ENCODE results near the gene LHPP. TPM values are rescaled to one million over a fixed set of nuclear protein-coding genes. Genes with fewer than 3 reads are reported as not detected.

The LHPP gene
- total RNA-seq, 2 experiments from 2014 or later, result 17.7 TPM

GRCh38 chr10:124508907-124509454 is 47.4 kb downstream of the LHPP start:
- no peak overlapping the region for H3K27ac Mint-ChIP-seq
- peaks cover 4% of the 10 kb centered on the region for H3K4me1 Mint-ChIP-seq (ENCODE audit: low read depth)
- H3K9me3 Mint-ChIP-seq, result no peaks in the 10 kb centered on the region
- DNase-seq, result no peak
- no peaks in the 10 kb centered on the region for H3K36me3 Mint-ChIP-seq (ENCODE audit: low read depth)
- H3K4me3 Mint-ChIP-seq, result no peak overlapping the region
- CTCF ChIA-PET, result no interaction called here
- intact Hi-C loops (cut with micrococcal nuclease), result no loop called here
- no peaks in the 10 kb centered on the region for H3K27me3 Mint-ChIP-seq (ENCODE audit: low read depth)

- Mint-ChIP-seq H3K4me1 (ENCODE audit: low read depth) (peaks cover 4% of the 10 kb centered on the region), H3K4me3 (no peak overlapping the region), H3K27me3 (ENCODE audit: low read depth) (no peaks in the 10 kb centered on the region), H3K27ac (no peak overlapping the region), H3K9me3 (no peaks in the 10 kb centered on the region), H3K36me3 (ENCODE audit: low read depth) (no peaks in the 10 kb centered on the region)
- CTCF ChIA-PET, result no interaction called here
- intact Hi-C loops (cut with micrococcal nuclease), result no loop called here
- no peak for DNase-seq
These were observed 48.4 kb downstream of the LHPP start for GRCh38 chr10:124509880-124510632.

DNA sequence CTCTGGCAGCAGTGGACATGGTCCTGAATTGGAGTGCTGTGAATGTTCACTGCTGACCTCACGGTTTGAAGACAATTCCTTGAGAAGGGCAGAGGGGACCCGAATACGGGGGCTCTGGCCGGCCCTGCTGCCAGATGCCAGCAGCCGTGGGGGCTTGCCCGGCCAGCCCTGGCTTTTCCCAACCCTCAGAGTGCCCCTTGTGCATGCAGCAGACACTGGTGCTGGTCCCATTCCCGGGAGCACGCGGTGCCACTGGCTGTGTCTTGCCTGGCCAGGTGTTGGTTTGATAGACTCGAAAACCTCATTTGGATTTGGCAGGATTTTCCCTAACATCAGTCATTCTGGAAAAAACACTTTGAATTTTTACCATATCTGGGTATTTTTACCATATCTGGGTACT is 49.1 kb downstream of the LHPP start:
- CTCF ChIA-PET, result no interaction called here
- Mint-ChIP-seq H3K36me3 (ENCODE audit: low read depth) (no peaks in the 10 kb centered on the region), H3K27me3 (ENCODE audit: low read depth) (no peaks in the 10 kb centered on the region), H3K27ac (no peak overlapping the region), H3K4me1 (ENCODE audit: low read depth) (peaks cover 4% of the 10 kb centered on the region), H3K4me3 (no peak overlapping the region), H3K9me3 (no peaks in the 10 kb centered on the region)
- no peak for DNase-seq
- intact Hi-C loops (cut with micrococcal nuclease), result no loop called here

- Mint-ChIP-seq H3K27me3 (ENCODE audit: low read depth) (no peaks in the 10 kb centered on the region), H3K27ac (no peak overlapping the region), H3K36me3 (ENCODE audit: low read depth) (no peaks in the 10 kb centered on the region), H3K4me1 (ENCODE audit: low read depth) (peaks cover 4% of the 10 kb centered on the region), H3K9me3 (no peaks in the 10 kb centered on the region), H3K4me3 (no peak overlapping the region)
- DNase-seq, result no peak
- CTCF ChIA-PET, result no interaction called here
- intact Hi-C loops (cut with micrococcal nuclease), result no loop called here
These were observed 49.8 kb downstream of the LHPP start for GRCh38 chr10:124511205-124512039.

GRCh38 chr10:124512040-124512428 is 50.4 kb downstream of the LHPP start:
- CTCF ChIA-PET, result no interaction called here
- H3K27me3 Mint-ChIP-seq (ENCODE audit: low read depth), result no peaks in the 10 kb centered on the region
- H3K36me3 Mint-ChIP-seq (ENCODE audit: low read depth), result no peaks in the 10 kb centered on the region
- peaks cover 4% of the 10 kb centered on the region for H3K4me1 Mint-ChIP-seq (ENCODE audit: low read depth)
- intact Hi-C loops (cut with micrococcal nuclease), result no loop called here
- H3K4me3 Mint-ChIP-seq, result no peak overlapping the region
- DNase-seq, result no peak
- no peaks in the 10 kb centered on the region for H3K9me3 Mint-ChIP-seq
- no peak overlapping the region for H3K27ac Mint-ChIP-seq

- Mint-ChIP-seq H3K36me3 (ENCODE audit: low read depth) (no peaks in the 10 kb centered on the region), H3K4me3 (no peak overlapping the region), H3K4me1 (ENCODE audit: low read depth) (peaks cover 4% of the 10 kb centered on the region), H3K27ac (peak overlapping the region; percentile 53), H3K27me3 (ENCODE audit: low read depth) (no peaks in the 10 kb centered on the region), H3K9me3 (no peaks in the 10 kb centered on the region)
- intact Hi-C loops (cut with micrococcal nuclease), result no loop called here
- CTCF ChIA-PET, result no interaction called here
- DNase-seq, result no peak
These were observed 51.0 kb downstream of the LHPP start for GRCh38 chr10:124512600-124512999.

GRCh38 chr10:124515244-124515970 is 53.8 kb downstream of the LHPP start:
- no peak overlapping the region for H3K4me3 Mint-ChIP-seq
- DNase-seq, result no peak
- H3K27me3 Mint-ChIP-seq (ENCODE audit: low read depth), result no peaks in the 10 kb centered on the region
- H3K4me1 Mint-ChIP-seq (ENCODE audit: low read depth), result peaks cover 4% of the 10 kb centered on the region
- CTCF ChIA-PET, result no interaction called here
- H3K27ac Mint-ChIP-seq, result no peak overlapping the region
- peaks cover 2% of the 10 kb centered on the region for H3K36me3 Mint-ChIP-seq (ENCODE audit: low read depth)
- H3K9me3 Mint-ChIP-seq, result no peaks in the 10 kb centered on the region
- intact Hi-C loops (cut with micrococcal nuclease), result no loop called here

DNA sequence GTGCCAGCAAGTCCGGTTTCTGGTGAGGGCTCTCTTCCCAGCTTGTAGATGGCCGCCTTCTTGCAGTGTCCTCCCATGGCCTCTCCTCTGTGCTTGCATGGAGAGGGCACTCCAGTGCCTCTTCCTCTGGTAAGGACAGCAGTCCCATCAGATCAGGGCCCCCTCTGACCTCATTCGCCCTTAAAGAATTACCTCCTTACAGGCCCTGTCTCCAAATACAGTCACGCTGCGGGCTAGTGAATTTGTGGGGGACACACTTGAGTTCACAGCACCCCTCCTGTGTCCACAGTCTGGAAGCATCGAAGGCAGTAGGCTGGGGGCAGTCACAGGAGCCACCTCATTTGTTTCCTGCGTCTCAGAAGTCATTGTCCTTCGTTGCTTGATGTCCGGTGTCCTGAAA is 54.6 kb downstream of the LHPP start:
- H3K4me3 Mint-ChIP-seq, result no peak overlapping the region
- no peaks in the 10 kb centered on the region for H3K27me3 Mint-ChIP-seq (ENCODE audit: low read depth)
- intact Hi-C loops (cut with micrococcal nuclease), result no loop called here
- no peaks in the 10 kb centered on the region for H3K9me3 Mint-ChIP-seq
- no peak for DNase-seq
- peaks cover 2% of the 10 kb centered on the region for H3K36me3 Mint-ChIP-seq (ENCODE audit: low read depth)
- CTCF ChIA-PET, result no interaction called here
- peaks cover 4% of the 10 kb centered on the region for H3K4me1 Mint-ChIP-seq (ENCODE audit: low read depth)
- no peak overlapping the region for H3K27ac Mint-ChIP-seq

DNA sequence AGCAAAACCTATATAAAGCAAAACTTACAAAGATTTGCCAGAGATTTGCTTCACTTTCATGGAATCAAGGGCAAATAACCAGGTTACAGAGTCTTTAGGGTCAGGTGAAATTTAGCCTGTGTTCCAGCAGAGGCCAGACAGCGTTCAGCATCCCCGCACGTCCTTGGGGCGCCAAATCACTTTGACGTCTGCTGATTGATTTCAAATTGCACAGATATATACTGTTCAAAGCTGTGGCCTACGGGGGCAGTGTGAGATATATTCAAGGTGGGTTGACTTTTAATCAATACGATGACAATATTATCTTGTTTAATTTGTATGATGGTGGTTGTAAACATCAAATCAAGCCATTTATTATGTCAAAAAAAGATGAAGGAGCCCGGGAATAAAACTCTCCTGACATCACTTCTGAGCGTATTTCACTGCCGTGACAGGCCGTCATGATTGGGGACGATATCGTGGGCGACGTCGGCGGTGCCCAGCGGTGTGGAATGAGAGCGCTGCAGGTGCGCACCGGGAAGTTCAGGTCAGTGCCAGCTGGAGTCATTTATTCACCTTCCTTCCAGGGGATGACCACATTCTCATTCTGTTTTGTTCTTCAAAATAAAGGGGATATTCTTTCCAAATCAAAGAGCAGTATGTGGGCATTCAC is 55.2 kb downstream of the LHPP start:
- intact Hi-C loops (cut with micrococcal nuclease), result no loop called here
- H3K4me3 Mint-ChIP-seq, result no peak overlapping the region
- H3K27me3 Mint-ChIP-seq (ENCODE audit: low read depth), result no peaks in the 10 kb centered on the region
- H3K36me3 Mint-ChIP-seq (ENCODE audit: low read depth), result peaks cover 2% of the 10 kb centered on the region
- DNase-seq, result no peak
- H3K9me3 Mint-ChIP-seq, result no peaks in the 10 kb centered on the region
- CTCF ChIA-PET, result no interaction called here
- no peak overlapping the region for H3K27ac Mint-ChIP-seq
- H3K4me1 Mint-ChIP-seq (ENCODE audit: low read depth), result no peaks in the 10 kb centered on the region

GRCh38 chr10:124517461-124517860 is 55.8 kb downstream of the LHPP start:
- no peak overlapping the region for H3K27ac Mint-ChIP-seq
- no peaks in the 10 kb centered on the region for H3K27me3 Mint-ChIP-seq (ENCODE audit: low read depth)
- DNase-seq, result no peak
- H3K9me3 Mint-ChIP-seq, result no peaks in the 10 kb centered on the region
- intact Hi-C loops (cut with micrococcal nuclease), result no loop called here
- H3K36me3 Mint-ChIP-seq (ENCODE audit: low read depth), result peaks cover 2% of the 10 kb centered on the region
- no peaks in the 10 kb centered on the region for H3K4me1 Mint-ChIP-seq (ENCODE audit: low read depth)
- CTCF ChIA-PET, result no interaction called here
- H3K4me3 Mint-ChIP-seq, result no peak overlapping the region

- Mint-ChIP-seq H3K4me1 (ENCODE audit: low read depth) (no peaks in the 10 kb centered on the region), H3K27ac (no peak overlapping the region), H3K4me3 (no peak overlapping the region), H3K9me3 (no peaks in the 10 kb centered on the region), H3K36me3 (ENCODE audit: low read depth) (peaks cover 2% of the 10 kb centered on the region), H3K27me3 (ENCODE audit: low read depth) (no peaks in the 10 kb centered on the region)
- DNase-seq, result no peak
- CTCF ChIA-PET, result no interaction called here
- intact Hi-C loops (cut with micrococcal nuclease), result no loop called here
These were observed 56.3 kb downstream of the LHPP start for GRCh38 chr10:124517931-124518330.

- no peak overlapping the region for H3K4me3 Mint-ChIP-seq
- no peak for DNase-seq
- no peaks in the 10 kb centered on the region for H3K4me1 Mint-ChIP-seq (ENCODE audit: low read depth)
- no peak overlapping the region for H3K27ac Mint-ChIP-seq
- peaks cover 2% of the 10 kb centered on the region for H3K36me3 Mint-ChIP-seq (ENCODE audit: low read depth)
- intact Hi-C loops (cut with micrococcal nuclease), result no loop called here
- no peaks in the 10 kb centered on the region for H3K27me3 Mint-ChIP-seq (ENCODE audit: low read depth)
- H3K9me3 Mint-ChIP-seq, result no peaks in the 10 kb centered on the region
- CTCF ChIA-PET, result no interaction called here
These were observed 56.7 kb downstream of the LHPP start for GRCh38 chr10:124518366-124518765.
